B cell (primary cell): ENCODE measurements around the gene MYL6B. TPM values are rescaled to one million over a fixed set of nuclear protein-coding genes. Genes with fewer than 3 reads are reported as not detected.

Experiments
- ATAC-seq: fragments of 200-7000 bp; cut with Tn5 transposase; one replicate; pipeline ENCODE4 v1.10.0; 2021; ENCODE audit warnings: low read depth, mild to moderate bottlenecking, moderate number of reproducible peaks, moderate library complexity
- CTCF ChIA-PET: fragments of 350-600 bp; sonication (Branson Sonifier 250); formaldehyde crosslinking; loops from one replicate; lab custom pipeline; 2021; ENCODE audit warnings: antibody characterized with exemption, inconsistent platforms; lab: Charles Lee
- POLR2A ChIA-PET: fragments of 350-600 bp; sonication (Branson Sonifier 250); formaldehyde crosslinking; loops from one replicate; lab custom pipeline; 2021; ENCODE audit warnings: antibody characterized with exemption; lab: Charles Lee
- DNase-seq: peaks from one replicate; pipeline ENCODE4 v3.0.0; 2013
- H2AFZ ChIP-seq: 2 replicates; pipeline ENCODE4 v1.6.1; 2012; ENCODE audit warnings: mild to moderate bottlenecking, low read depth, low read length; ENCODE audit not compliant: insufficient read depth, poor library complexity, severe bottlenecking
- H3K27ac ChIP-seq, 2 donors: 1 replicate in 1 of 2; 2 replicates in 1 of 2; pipeline ENCODE4 v1.5.1; 2012 to 2013; ENCODE audit warnings: low read length in 2 of 2, mild to moderate bottlenecking in 2 of 2, moderate library complexity in 1 of 2
- H3K27me3 ChIP-seq, 4 experiments: fragments of 200-600 bp in 1 of 4; sonication (generic) in 1 of 4; replicated peaks in 1 of 4; 1 replicate in 2 of 4; 2 replicates in 2 of 4; pipeline versions ENCODE4 v1.6.1 to v1.7.0; 2013 to 2016; ENCODE audit warnings: low read length in 3 of 4, mild to moderate bottlenecking in 2 of 4, mixed read lengths in 1 of 4, moderate library complexity in 1 of 4; ENCODE audit not compliant: insufficient read depth in 4 of 4, control insufficient read depth in 3 of 4; ENCODE audit errors: control extremely low read depth in 1 of 4
- H3K36me3 ChIP-seq, 2 experiments: replicated peaks in 1 of 2; 1 replicate in 1 of 2; 2 replicates in 1 of 2; pipeline versions ENCODE4 v1.6.1 to v1.7.1; 2013; ENCODE audit warnings: low read length in 1 of 2; ENCODE audit not compliant: insufficient read depth in 2 of 2, control insufficient read depth in 1 of 2; ENCODE audit errors: control extremely low read depth in 1 of 2, extremely low read depth in 1 of 2
- H3K4me1 ChIP-seq, 2 donors: fragments of 200-600 bp in 1 of 2; sonication (generic) in 1 of 2; 1 replicate in 1 of 2; 2 replicates in 1 of 2; pipeline versions ENCODE4 v1.5.1 to v1.6.1; 2013 to 2017; ENCODE audit warnings: low read length in 2 of 2; ENCODE audit not compliant: control insufficient read depth in 2 of 2, insufficient read depth in 2 of 2
- H3K4me2 ChIP-seq: replicated peaks from 2 replicates; pipeline ENCODE3; 2012; ENCODE audit warnings: mild to moderate bottlenecking, low read depth, low read length; ENCODE audit not compliant: poor library complexity, severe bottlenecking
- H3K4me3 ChIP-seq, 5 experiments: fragments of 200-600 bp in 1 of 5; sonication (generic) in 1 of 5; 1 replicate in 3 of 5; 2 replicates in 2 of 5; pipeline versions ENCODE4 v1.5.1 to v1.7.0; 2011 to 2016; ENCODE audit warnings: low read length in 4 of 5, mild to moderate bottlenecking in 4 of 5, low read depth in 2 of 5, control low read depth in 1 of 5, moderate library complexity in 1 of 5; ENCODE audit not compliant: insufficient read depth in 1 of 5; ENCODE audit errors: control extremely low read depth in 1 of 5, extremely low read depth in 1 of 5
- H3K79me2 ChIP-seq: fragments of 200-600 bp; sonication (generic); one replicate; pipeline ENCODE4 v1.6.0; 2016; ENCODE audit warnings: low read length; ENCODE audit not compliant: control insufficient read depth, insufficient read depth
- H3K9ac ChIP-seq: fragments of 200-600 bp; sonication (generic); 2 replicates; pipeline ENCODE4 v1.6.1; 2017; ENCODE audit warnings: mild to moderate bottlenecking, low read length, moderate library complexity
- H3K9me3 ChIP-seq, 3 donors: one replicate each; pipeline versions ENCODE4 v1.6.1 to v1.7.1; 2013; ENCODE audit warnings: low read length in 2 of 3; ENCODE audit not compliant: control insufficient read depth in 2 of 3, insufficient read depth in 1 of 3; ENCODE audit errors: control extremely low read depth in 1 of 3
- H4K20me1 ChIP-seq: 2 replicates; pipeline ENCODE4 v1.6.0; 2012; ENCODE audit warnings: mild to moderate bottlenecking, low read length; ENCODE audit not compliant: insufficient read depth, control insufficient read depth, poor library complexity, severe bottlenecking
- H3K27ac Mint-ChIP-seq: one replicate; pipeline ENCODE4 v1.8.0; 2021; ENCODE audit warnings: mixed read lengths
- H3K27me3 Mint-ChIP-seq: one replicate; pipeline ENCODE4 v1.8.0; 2021; ENCODE audit warnings: mixed read lengths
- H3K4me1 Mint-ChIP-seq: one replicate; pipeline ENCODE4 v1.8.0; 2021; ENCODE audit warnings: mixed read lengths
- H3K4me3 Mint-ChIP-seq: one replicate; pipeline ENCODE4 v1.8.0; 2021; ENCODE audit warnings: mixed read lengths
- H3K9me3 Mint-ChIP-seq: one replicate; pipeline ENCODE4 v1.8.0; 2022; ENCODE audit warnings: mixed read lengths; ENCODE audit not compliant: insufficient read depth
- CTCF ChIP-seq: fragments of 200-600 bp; IDR thresholded peaks from one replicate; pipeline ENCODE4 v1.8.0; 2022; ENCODE audit warnings: antibody characterized with exemption, mild to moderate bottlenecking
- EZH2 ChIP-seq: IDR thresholded peaks from 2 replicates; pipeline ENCODE4 v1.6.1; 2012; ENCODE audit warnings: borderline replicate concordance, low read depth, mild to moderate bottlenecking, moderate library complexity, low read length; ENCODE audit not compliant: insufficient read depth, poor library complexity, severe bottlenecking
- WGBS: methylation state at CpG from one replicate; pipeline ENCODE4 v1.1.5; 2013; ENCODE audit warnings: missing lambda C conversion rate; ENCODE audit not compliant: insufficient coverage; 5-methylcytosine and 5-hydroxymethylcytosine counted together
- intact Hi-C: fragments of 100-400 bp; cut with micrococcal nuclease; formaldehyde crosslinking; loops from one replicate; pipeline ENCODE4 v1.10.0; 2022
- polyA plus RNA-seq: library from polyadenylated mRNA; depleted of rRNA; stranded (reverse); fragments of >200 nt; gene quantifications from 2 replicates; pipeline ENCODE4 v1.2.3, GENCODE V29; 2012
- total RNA-seq, 2 donors: library from RNA; stranded (reverse); fragments of 120-200 nt in 1 of 2; gene quantifications; 1 replicate in 1 of 2; 2 replicates in 1 of 2; pipeline versions ENCODE4 v1.2.3 to v1.2.4, GENCODE V29; 2013 to 2022

Gene MYL6B
- total and polyA plus RNA-seq, 2 donors (not counting 1 experiment from before 2014, with no cell fraction given), result 25.7 to 27.8 TPM

GRCh38 chr12:56127888-56128669 is 24.3 kb upstream of the MYL6B start, which contains the start of gene ESYT1:
ESYT1 (plus strand) TSS chr12:56128267; CDS start chr12:56128320, 53 bp downstream.
- H3K4me1 ChIP-seq, result peaks cover 46 to 54% of the 10 kb centered on the region in 2 donors
- peaks cover 2 to 28% of the 10 kb centered on the region in 2 experiments for H3K36me3 ChIP-seq
- H3K9me3 Mint-ChIP-seq, result no peaks in the 10 kb centered on the region
- TF ChIP-seq EZH2 (no peak), CTCF (no peak)
- DNase-seq (peak; percentile 99), ATAC-seq (peak; percentile 85)
- peak within 1 kb of the TSS; percentile 88 to 95 (median 92) for H3K4me3 ChIP-seq
- peak within 1 kb of the TSS; percentile 98 for H3K27ac Mint-ChIP-seq
- no peaks in the 10 kb centered on the region for H3K27me3 ChIP-seq
- H3K4me1 Mint-ChIP-seq, result peaks cover 68% of the 10 kb centered on the region
- no peaks in the 10 kb centered on the region for H3K27me3 Mint-ChIP-seq
- intact Hi-C loops, result loop anchor here (1.0 to 5.0 kb wide), 5 partner anchors 93 to 232 kb away; partner anchors contain the start of genes ANKRD52, COQ10A, RNF41 and STAT2
- H3K4me3 Mint-ChIP-seq, result peak within 1 kb of the TSS; percentile 100
- H4K20me1 ChIP-seq, result peaks cover 24% of the 10 kb centered on the region
- H3K9ac ChIP-seq, result peak within 1 kb of the TSS; percentile 92
- peak within 1 kb of the TSS; percentile 78 for H2AFZ ChIP-seq
- CTCF ChIA-PET, result interaction anchor here (0.5 to 13.8 kb wide), 15 partner anchors 8 to 166 kb away, joined by 3 to 247 read pairs (median 7); partner anchors contain the start of genes COQ10A, MYL6, MYL6B and RNF41
- H3K9me3 ChIP-seq, result no peaks in the 10 kb centered on the region
- H3K79me2 ChIP-seq, result peaks cover 53% of the 10 kb centered on the region
- H3K4me2 ChIP-seq, result peak within 1 kb of the TSS; percentile 96
- peak within 1 kb of the TSS; percentile 76 to 80 for H3K27ac ChIP-seq
- POLR2A ChIA-PET, result interaction anchor here (0.7 to 5.7 kb wide), 12 partner anchors 10 to 983 kb away, joined by 3 to 49 read pairs (median 6); partner anchors contain the start of genes MYL6, MYL6B, PA2G4 and RNF41
- WGBS, result 0% methylated on average over 48 of the region's 49 CpGs
